H1 (cell line): ENCODE results near the gene NAV3. TPM values are rescaled to one million over a fixed set of nuclear protein-coding genes. Genes with fewer than 3 reads are reported as not detected.

Source experiments
- CTCF ChIA-PET: fragments of 300-600 bp; sonication (Branson Sonifier 250); formaldehyde crosslinking; loops from one replicate; lab custom pipeline; 2021; ENCODE audit not compliant: partially characterized antibody; lab: Charles Lee
- POLR2A ChIA-PET: fragments of 300-600 bp; sonication (Branson Sonifier 250); formaldehyde crosslinking; loops from one replicate; lab custom pipeline; 2021; ENCODE audit warnings: inconsistent platforms; ENCODE audit not compliant: partially characterized antibody; lab: Charles Lee
- DNase-seq, 2 experiments: peaks; one replicate each; pipeline versions ENCODE4 v3.0.0 to v3.0.0-alpha.2; 2010 to 2022; ENCODE audit warnings: low spot score in 2 of 2, low read depth in 1 of 2, mixed read lengths in 1 of 2
- FAIRE-seq: peaks from 2 replicates; lab custom pipeline; 2011; peaks lifted over from hg19 to GRCh38; lab: Jason Lieb, UNC
- H2AFZ ChIP-seq: 2 replicates; pipeline ENCODE4 v1.8.1; 2012; ENCODE audit warnings: low read length, inconsistent platforms
- H2AK5ac ChIP-seq: 2 replicates; pipeline ENCODE4 v1.6.1; 2013; ENCODE audit warnings: low read depth, low read length
- H2BK120ac ChIP-seq: replicated peaks from 2 replicates; pipeline ENCODE3; 2013; ENCODE audit warnings: low read depth, low read length, inconsistent platforms
- H2BK12ac ChIP-seq: 2 replicates; pipeline ENCODE4 v1.6.1; 2013; ENCODE audit warnings: low read depth, low read length
- H2BK15ac ChIP-seq: 2 replicates; pipeline ENCODE4 v1.6.1; 2013; ENCODE audit warnings: low read length
- H2BK20ac ChIP-seq: 2 replicates; pipeline ENCODE4 v1.6.1; 2013; ENCODE audit warnings: low read length
- H2BK5ac ChIP-seq: 2 replicates; pipeline ENCODE4 v1.6.1; 2013; ENCODE audit warnings: low read depth, low read length
- H3K14ac ChIP-seq: 2 replicates; pipeline ENCODE4 v1.6.1; 2013; ENCODE audit warnings: inconsistent platforms; ENCODE audit not compliant: insufficient read length
- H3K18ac ChIP-seq: 2 replicates; pipeline ENCODE4 v1.6.1; 2013; ENCODE audit warnings: low read length; ENCODE audit errors: extremely low read depth
- H3K23ac ChIP-seq: 2 replicates; pipeline ENCODE4 v1.6.1; 2013; ENCODE audit warnings: inconsistent platforms; ENCODE audit not compliant: insufficient read length
- H3K23me2 ChIP-seq: 2 replicates; pipeline ENCODE4 v1.6.1; 2013; ENCODE audit warnings: low read depth, low read length
- H3K27ac ChIP-seq: 2 replicates; pipeline ENCODE4 v1.6.1; 2011; ENCODE audit warnings: low read depth, low read length, inconsistent platforms
- H3K27me3 ChIP-seq, 4 experiments: replicated peaks in 1 of 4; 1 replicate in 1 of 4; 2 replicates in 3 of 4; pipeline versions ENCODE4 v1.6.1 to v1.8.1; 2011 to 2013; ENCODE audit warnings: low read length in 3 of 4, mild to moderate bottlenecking in 3 of 4, inconsistent platforms in 2 of 4, mixed read lengths in 2 of 4, moderate library complexity in 1 of 4; ENCODE audit not compliant: control insufficient read depth in 3 of 4, insufficient read depth in 3 of 4; ENCODE audit errors: extremely low read depth in 1 of 4
- H3K36me3 ChIP-seq, 4 experiments: 2 replicates each; pipeline versions ENCODE4 v1.6.1 to v1.8.1; 2011 to 2013; ENCODE audit warnings: mild to moderate bottlenecking in 4 of 4, low read length in 3 of 4, moderate library complexity in 2 of 4, control low read depth in 1 of 4, inconsistent platforms in 1 of 4; ENCODE audit not compliant: insufficient read depth in 4 of 4, control insufficient read depth in 2 of 4
- H3K4ac ChIP-seq: replicated peaks from 2 replicates; pipeline ENCODE3; 2013; ENCODE audit warnings: low read length, low read depth, mixed read lengths, inconsistent platforms; ENCODE audit not compliant: insufficient read length
- H3K4me1 ChIP-seq, 4 experiments: replicated peaks in 1 of 4; 1 replicate in 1 of 4; 2 replicates in 3 of 4; pipeline versions ENCODE4 v1.6.1 to v1.8.1; 2011 to 2013; ENCODE audit warnings: low read length in 3 of 4, inconsistent platforms in 2 of 4, mixed read lengths in 1 of 4; ENCODE audit not compliant: insufficient read depth in 4 of 4, control insufficient read depth in 3 of 4
- H3K4me2 ChIP-seq, 2 experiments: 2 replicates each; pipeline versions ENCODE4 v1.6.1 to v1.8.1; 2011 to 2013; ENCODE audit warnings: low read depth in 2 of 2, low read length in 2 of 2, control low read depth in 1 of 2, inconsistent platforms in 1 of 2, mild to moderate bottlenecking in 1 of 2; ENCODE audit not compliant: insufficient read depth in 1 of 2
- H3K4me3 ChIP-seq, 4 experiments: fragments of 200-600, 300-600 bp in 1 of 4; sonication (generic), shearing (Covaris generic), sonication (Bioruptor Twin) in 1 of 4; 2 replicates each; pipeline versions ENCODE4 v1.5.1 to v1.8.1; 2011 to 2016; ENCODE audit warnings: low read length in 4 of 4, low read depth in 3 of 4, control low read depth in 2 of 4, inconsistent platforms in 2 of 4, mild to moderate bottlenecking in 2 of 4, mixed read lengths in 1 of 4, moderate library complexity in 1 of 4; ENCODE audit not compliant: insufficient read depth in 2 of 4; ENCODE audit errors: extremely low read depth in 1 of 4
- H3K56ac ChIP-seq: replicated peaks from 2 replicates; pipeline ENCODE3; 2013; ENCODE audit warnings: low read depth, mild to moderate bottlenecking, mixed read lengths, low read length, inconsistent platforms; ENCODE audit not compliant: insufficient read length
- H3K79me1 ChIP-seq: 2 replicates; pipeline ENCODE4 v1.6.1; 2013; ENCODE audit warnings: low read depth, low read length, control low read depth
- H3K79me2 ChIP-seq, 2 experiments: 2 replicates each; pipeline versions ENCODE4 v1.6.1 to v1.8.1; 2012 to 2013; ENCODE audit warnings: low read length in 2 of 2, mild to moderate bottlenecking in 2 of 2, inconsistent platforms in 1 of 2; ENCODE audit not compliant: insufficient read depth in 2 of 2, control insufficient read depth in 1 of 2
- H3K9ac ChIP-seq, 4 experiments: replicated peaks in 1 of 4; 1 replicate in 1 of 4; 2 replicates in 3 of 4; pipeline versions ENCODE4 v1.6.1 to v1.8.1; 2011 to 2013; ENCODE audit warnings: low read depth in 3 of 4, low read length in 3 of 4, control low read depth in 2 of 4, mild to moderate bottlenecking in 2 of 4, moderate library complexity in 2 of 4, inconsistent platforms in 1 of 4; ENCODE audit errors: extremely low read depth in 1 of 4
- H3K9me3 ChIP-seq, 2 experiments: 2 replicates each; pipeline versions ENCODE4 v1.6.1 to v1.8.1; 2012 to 2013; ENCODE audit warnings: mild to moderate bottlenecking in 2 of 2, moderate library complexity in 2 of 2, control low read depth in 1 of 2, inconsistent platforms in 1 of 2, low read depth in 1 of 2, low read length in 1 of 2, mixed read lengths in 1 of 2; ENCODE audit not compliant: insufficient read depth in 2 of 2
- H4K20me1 ChIP-seq, 2 experiments: replicated peaks in 1 of 2; 2 replicates each; pipeline versions ENCODE3 to v1.8.1; 2011 to 2013; ENCODE audit warnings: inconsistent platforms in 2 of 2, low read length in 2 of 2, mild to moderate bottlenecking in 1 of 2; ENCODE audit not compliant: insufficient read depth in 2 of 2, control insufficient read depth in 1 of 2
- H4K5ac ChIP-seq: 2 replicates; pipeline ENCODE4 v1.6.1; 2013; ENCODE audit warnings: low read length, low read depth, mixed read lengths, inconsistent platforms; ENCODE audit not compliant: insufficient read length
- H4K8ac ChIP-seq: 2 replicates; pipeline ENCODE4 v1.8.0; 2013; ENCODE audit warnings: mild to moderate bottlenecking, moderate library complexity, low read length, inconsistent platforms; ENCODE audit not compliant: insufficient read depth; ENCODE audit errors: extremely low read depth
- H4K91ac ChIP-seq: replicated peaks from 2 replicates; pipeline ENCODE3; 2013; ENCODE audit warnings: low read length, mixed read lengths, inconsistent platforms; ENCODE audit not compliant: insufficient read length
- WGBS, 2 experiments: shearing (Covaris generic) in 1 of 2; methylation state at CpG; one replicate each; pipeline versions ENCODE4 v1.1.6 to v1.1.7; 2013 to 2015; ENCODE audit warnings: low lambda C conversion rate in 2 of 2, mixed read lengths in 2 of 2, inconsistent platforms in 1 of 2, low coverage in 1 of 2, missing lambda C conversion rate in 1 of 2; ENCODE audit not compliant: insufficient replicate concordance in 2 of 2, insufficient coverage in 1 of 2, insufficient read length in 1 of 2; ENCODE audit errors: extremely low coverage in 1 of 2, missing lambda C conversion rate in 1 of 2; 5-methylcytosine and 5-hydroxymethylcytosine counted together
- polyA plus RNA-seq, 7 experiments: library from polyadenylated mRNA; depleted of rRNA in 3 of 7; stranded (reverse) in 5 of 7; unstranded in 2 of 7; fragments of >200 nt in 5 of 7; fragments of 200-250 nt in 2 of 7; gene quantifications; 1 replicate in 5 of 7; 2 replicates in 1 of 7; 4 replicates in 1 of 7; pipeline versions ENCODE4 v1.2.1 to v1.2.3, GENCODE V29; 2011 to 2013; ENCODE audit warnings: missing spikeins in 2 of 7, mixed read lengths in 2 of 7
- total RNA-seq: library from RNA; stranded (reverse); fragmentation: NEBNext Ultra II Directional; extraction: Animal tissue kit (Norgen Biotek cat#: 25700); gene quantifications from 2 replicates; pipeline ENCODE4 v1.2.1, GENCODE V29; 2021

The NAV3 gene
- total and polyA plus RNA-seq, 2 of the 8 experiments (the other 6 are each of a cell fraction or from before 2014, with no cell fraction given) = 0.47 to 5.0 TPM

- H2BK5ac ChIP-seq = no peak overlapping the region
- CTCF ChIA-PET = no interaction called here
- no peak overlapping the region for H3K56ac ChIP-seq
- H4K5ac ChIP-seq = no peak overlapping the region
- no peak for FAIRE-seq
- no peak overlapping the region for H4K91ac ChIP-seq
- H3K4ac ChIP-seq = no peak overlapping the region
- 67% methylated on average over 1 of the region's 1 CpG; no CpG with 5 or more reads in 1 of the 2 experiments for WGBS, 2 experiments
- H2BK120ac ChIP-seq = no peak overlapping the region
- H3K27me3 ChIP-seq = no peaks in the 10 kb centered on the region
- H2BK12ac ChIP-seq = no peak overlapping the region
- H2AFZ ChIP-seq = no peak overlapping the region
- no peaks in the 10 kb centered on the region for H3K36me3 ChIP-seq
- no peaks in the 10 kb centered on the region for H3K79me2 ChIP-seq
- H2AK5ac ChIP-seq = no peak overlapping the region
- no peak overlapping the region for H2BK15ac ChIP-seq
- no peak overlapping the region for H3K23ac ChIP-seq
- H4K20me1 ChIP-seq = no peaks in the 10 kb centered on the region
- H3K27ac ChIP-seq = no peak overlapping the region
- H3K4me3 ChIP-seq = no peak overlapping the region
- H3K9me3 ChIP-seq = no peaks in the 10 kb centered on the region
- no peaks in the 10 kb centered on the region for H3K23me2 ChIP-seq
- H3K18ac ChIP-seq = no peak overlapping the region
- no peak overlapping the region for H3K9ac ChIP-seq
- H2BK20ac ChIP-seq = no peak overlapping the region
- POLR2A ChIA-PET = no interaction called here
- H3K4me2 ChIP-seq = no peak overlapping the region
- H3K14ac ChIP-seq = no peak overlapping the region
- DNase-seq = no peak
- H3K79me1 ChIP-seq = no peaks in the 10 kb centered on the region
- H4K8ac ChIP-seq = no peak overlapping the region
- peaks cover 0 to 15% (median 2%) of the 10 kb centered on the region in 4 experiments; a peak in 2 of 7 replicates for H3K4me1 ChIP-seq
Measured at GRCh38 chr12:78248321-78248720, 417.6 kb downstream of the NAV3 start.
